ENCODE data around the gene ERGIC1. TPM values are rescaled to one million over a fixed set of nuclear protein-coding genes. Genes with fewer than 3 reads are reported as not detected.
A peak's percentile ranks its signal among the peaks of the same experiment; 100 is the strongest.

Gene ERGIC1
- total RNA-seq, 1 experiment from 2014 or later = 89.8 TPM

- H3K27me3 Mint-ChIP-seq (ENCODE audit: low read depth) = no peaks in the 10 kb centered on the region
- peaks cover 44% of the 10 kb centered on the region for H3K36me3 Mint-ChIP-seq
- H3K27ac Mint-ChIP-seq = no peak overlapping the region
- ATAC-seq = no peak
- no peak overlapping the region for H3K4me3 Mint-ChIP-seq
- TF ChIP-seq NR1H2 (CRISPR knock-in tag; IDR thresholded peaks at IDR 0.05) (no peak), HMGXB4 (CRISPR knock-in tag; IDR thresholded peaks at IDR 0.05) (no peak), OVOL2 (CRISPR knock-in tag; IDR thresholded peaks at IDR 0.05; ENCODE audit: borderline replicate concordance) (no peak), GTF2I (CRISPR knock-in tag; conservative IDR thresholded peaks at IDR 0.05) (no peak)
- H3K4me1 Mint-ChIP-seq = no peaks in the 10 kb centered on the region
- H3K9me3 Mint-ChIP-seq = no peaks in the 10 kb centered on the region
- ChIA-PET POLR2A (no interaction called here), CTCF (interaction anchor here (0.6 to 5.2 kb wide), 4 partner anchors 219 to 475 kb away, joined by 3 to 50 read pairs (median 8); no protein-coding TSS in a partner anchor)
- DNase-seq (ENCODE audit: low spot score) = no peak
Measured at GRCh38 chr5:172936401-172936800, 102.3 kb downstream of the ERGIC1 start.

- peaks cover 15% of the 10 kb centered on the region for H3K4me1 Mint-ChIP-seq
- H3K36me3 Mint-ChIP-seq = peaks cover 38% of the 10 kb centered on the region
- DNase-seq (ENCODE audit: low spot score) = peak; percentile 74
- ChIA-PET CTCF (interaction anchor here (0.5 to 5.2 kb wide), 55 partner anchors 8 to 382 kb away, joined by 3 to 50 read pairs (median 4); partner anchors contain the start of genes ATP6V0E1, DUSP1 and RPL26L1), POLR2A (interaction anchor here (0.6 to 0.8 kb wide), 3 partner anchors 19 to 1140 kb away, joined by 3 to 5 read pairs (median 3); no protein-coding TSS in a partner anchor)
- H3K27me3 Mint-ChIP-seq (ENCODE audit: low read depth) = no peaks in the 10 kb centered on the region
- TF ChIP-seq ZNF281 (CRISPR knock-in tag; IDR thresholded peaks at IDR 0.05) = no peak
- TF ChIP-seq CTCF (IDR thresholded peaks at IDR 0.05) = peak; percentile 46
- no peak overlapping the region for H3K27ac Mint-ChIP-seq
- no peak overlapping the region for H3K4me3 Mint-ChIP-seq
- peak; percentile 82 for ATAC-seq
- H3K9me3 Mint-ChIP-seq = no peaks in the 10 kb centered on the region
Measured at GRCh38 chr5:172939071-172939470, 105.0 kb downstream of the ERGIC1 start.

- Mint-ChIP-seq H3K27ac (no peak overlapping the region), H3K9me3 (no peaks in the 10 kb centered on the region), H3K27me3 (ENCODE audit: low read depth) (no peaks in the 10 kb centered on the region), H3K4me3 (no peak overlapping the region), H3K4me1 (peaks cover 15% of the 10 kb centered on the region), H3K36me3 (peaks cover 35% of the 10 kb centered on the region)
- ChIA-PET POLR2A (interaction anchor here (0.6 to 0.8 kb wide), 3 partner anchors 19 to 1140 kb away, joined by 3 to 5 read pairs (median 3); no protein-coding TSS in a partner anchor), CTCF (interaction anchor here (0.5 to 5.2 kb wide), 53 partner anchors 9 to 383 kb away, joined by 3 to 50 read pairs (median 4); partner anchors contain the start of genes ATP6V0E1, DUSP1 and RPL26L1)
- no peak for DNase-seq (ENCODE audit: low spot score)
- ATAC-seq = no peak
- TF ChIP-seq ATF2 (CRISPR knock-in tag; IDR thresholded peaks at IDR 0.05; ENCODE audit: borderline replicate concordance, low read depth) (no peak), ZNF416 (CRISPR knock-in tag; IDR thresholded peaks at IDR 0.05) (no peak), HMGXB4 (CRISPR knock-in tag; IDR thresholded peaks at IDR 0.05) (no peak), USF2 (CRISPR knock-in tag; IDR thresholded peaks at IDR 0.05) (no peak), EMX1 (CRISPR knock-in tag; IDR thresholded peaks at IDR 0.05) (no peak), ELF4 (CRISPR knock-in tag; IDR thresholded peaks at IDR 0.05; ENCODE audit: low read depth) (no peak), NR1H2 (CRISPR knock-in tag; IDR thresholded peaks at IDR 0.05) (no peak), RELA (CRISPR knock-in tag; IDR thresholded peaks at IDR 0.05; ENCODE audit: borderline replicate concordance) (no peak), ZNF425 (CRISPR knock-in tag; conservative IDR thresholded peaks at IDR 0.05) (no peak), FOXP1 (CRISPR knock-in tag; IDR thresholded peaks at IDR 0.05; ENCODE audit: borderline replicate concordance) (no peak), ZBTB43 (CRISPR knock-in tag; IDR thresholded peaks at IDR 0.05) (no peak)
Measured at GRCh38 chr5:172939611-172940267, 105.7 kb downstream of the ERGIC1 start.
